A549 (cell line): ENCODE results near the gene IFT88.
"Not testable (repeated sequence)": the region's sequence is repeated elsewhere in the genome, so short reads cannot be mapped to it uniquely, and the experiment has no call there.

ENCODE experiments used
- CTCF ChIP-seq: fragments of >200 bp; sonication (Bioruptor Twin); formaldehyde crosslinking; IDR thresholded peaks from 3 replicates; pipeline ENCODE4 v1.5.1; 2016
- ESRRA ChIP-seq: fragments of 150-350 bp; IDR thresholded peaks from 2 replicates; pipeline ENCODE4 v1.6.1; 2014; ENCODE audit warnings: mild to moderate bottlenecking, low read length, borderline replicate concordance
- HOXA7 ChIP-seq: fragments of 250-450 bp; sonication (Bioruptor Pico); IDR thresholded peaks from 2 replicates; pipeline ENCODE4 v1.5.0; 2020; ENCODE audit warnings: mild to moderate bottlenecking, moderate library complexity
- PBX3 ChIP-seq: IDR thresholded peaks from 2 replicates; pipeline ENCODE4 v1.6.1; 2012
- POLR2A ChIP-seq: IDR thresholded peaks from 2 replicates; pipeline ENCODE4 v1.6.1; 2012; ENCODE audit warnings: mild to moderate bottlenecking, low read length
- RCOR1 ChIP-seq: fragments of 150-350 bp; IDR thresholded peaks from 2 replicates; pipeline ENCODE4 v1.6.1; 2014; ENCODE audit warnings: antibody characterized with exemption, low read length, low read depth

GRCh38 chr13:20681481-20681880, 114.5 kb downstream of the IFT88 start:
- TF ChIP-seq POLR2A; CTCF; RCOR1; HOXA7 (CRISPR knock-in tag); ESRRA; PBX3: not testable (repeated sequence)
